ENCODE data around the gene ZFHX2.
A peak's percentile ranks its signal among the peaks of the same experiment; 100 is the strongest.

ZFHX2 gene

DNA sequence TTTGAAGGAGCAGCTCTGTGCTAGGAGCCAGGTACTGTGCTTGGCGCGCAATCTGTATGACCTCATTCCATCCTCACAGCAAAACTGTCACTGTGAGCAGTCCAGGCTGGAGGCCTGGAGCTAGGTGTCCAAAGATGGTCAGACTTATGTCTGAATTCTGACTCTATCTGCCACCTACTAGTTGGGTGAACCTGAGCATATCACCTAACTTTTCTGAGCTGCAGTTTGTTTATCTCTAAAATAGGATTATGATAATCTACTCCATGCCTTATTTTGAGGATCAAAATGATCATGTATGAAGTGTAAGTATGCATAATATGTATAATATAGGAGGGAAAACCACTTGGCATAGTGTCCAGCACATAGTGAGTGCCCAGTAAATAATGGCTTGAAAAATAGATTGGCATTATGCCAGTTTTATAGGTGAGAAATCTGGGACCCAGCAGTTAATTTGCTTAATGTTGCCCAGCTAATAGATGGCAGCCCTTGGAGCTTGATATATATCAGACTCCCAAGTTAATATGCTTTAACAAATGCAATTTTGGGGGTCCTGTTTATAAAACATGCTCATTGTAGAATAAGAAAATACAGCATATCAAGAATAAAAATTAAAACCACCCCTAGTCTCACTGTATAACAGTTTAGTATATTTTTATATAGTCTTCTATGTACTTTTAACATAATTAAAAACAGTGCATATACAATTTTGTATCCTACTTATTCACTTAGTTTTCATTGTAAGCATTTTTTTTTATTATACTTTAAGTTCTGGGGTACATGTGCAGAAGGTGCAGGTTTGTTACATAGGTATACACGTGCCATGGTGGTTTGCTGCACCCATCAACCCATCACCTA lies 31.6 kb upstream of the ZFHX2 start:
- Histone ChIP-seq H3K27me3 (ENCODE audit: control insufficient read depth in 1 of 2, insufficient read depth in 2 of 2, low read length in 2 of 2) (peaks cover 7 to 9% of the 10 kb centered on the region in 2 donors), H3K36me3 (ENCODE audit: control insufficient read depth in 1 of 2, insufficient read depth in 2 of 2, low read length in 2 of 2) (no peaks in the 10 kb centered on the region), H3K4me3 (ENCODE audit: low read depth in 1 of 2, low read length in 2 of 2) (no peak overlapping the region), H3K9ac (ENCODE audit: low read depth in 1 of 2, low read length in 2 of 2) (no peak overlapping the region), H3K9me3 (ENCODE audit: control insufficient read depth in 1 of 2, low read length in 2 of 2) (no peaks in the 10 kb centered on the region), H3K27ac (ENCODE audit: low read depth, low read length) (no peak overlapping the region), H3K4me1 (ENCODE audit: control insufficient read depth in 1 of 2, insufficient read depth in 2 of 2, low read length in 2 of 2) (no peaks in the 10 kb centered on the region)

DNA sequence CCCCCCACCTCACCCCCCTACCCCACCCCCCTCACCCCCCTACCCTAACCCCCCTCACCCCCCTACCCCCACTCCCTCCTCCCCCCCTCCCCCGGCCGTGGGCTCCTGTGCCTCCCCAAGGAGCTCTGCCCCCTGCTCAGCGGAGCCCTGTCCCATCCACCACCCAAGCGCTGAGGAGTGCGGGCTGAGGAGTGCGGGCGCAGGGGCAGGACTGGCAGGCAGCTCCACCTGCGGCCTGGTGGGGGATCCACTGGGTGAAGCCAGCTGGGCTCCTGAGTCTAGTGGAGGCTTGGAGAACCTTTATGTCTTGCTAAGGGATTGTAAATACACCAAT lies 29.4 kb upstream of the ZFHX2 start:
- Histone ChIP-seq H3K9ac (ENCODE audit: low read depth in 1 of 2, low read length in 2 of 2) (no peak overlapping the region), H3K27ac (ENCODE audit: low read depth, low read length) (no peak overlapping the region), H3K36me3 (ENCODE audit: control insufficient read depth in 1 of 2, insufficient read depth in 2 of 2, low read length in 2 of 2) (no peaks in the 10 kb centered on the region), H3K27me3 (ENCODE audit: control insufficient read depth in 1 of 2, insufficient read depth in 2 of 2, low read length in 2 of 2) (peaks cover 22 to 24% of the 10 kb centered on the region in 2 donors), H3K4me1 (ENCODE audit: control insufficient read depth in 1 of 2, insufficient read depth in 2 of 2, low read length in 2 of 2) (peaks cover 6 to 10% of the 10 kb centered on the region in 2 donors), H3K9me3 (ENCODE audit: control insufficient read depth in 1 of 2, low read length in 2 of 2) (no peaks in the 10 kb centered on the region), H3K4me3 (ENCODE audit: low read depth in 1 of 2, low read length in 2 of 2) (no peak overlapping the region)

DNA sequence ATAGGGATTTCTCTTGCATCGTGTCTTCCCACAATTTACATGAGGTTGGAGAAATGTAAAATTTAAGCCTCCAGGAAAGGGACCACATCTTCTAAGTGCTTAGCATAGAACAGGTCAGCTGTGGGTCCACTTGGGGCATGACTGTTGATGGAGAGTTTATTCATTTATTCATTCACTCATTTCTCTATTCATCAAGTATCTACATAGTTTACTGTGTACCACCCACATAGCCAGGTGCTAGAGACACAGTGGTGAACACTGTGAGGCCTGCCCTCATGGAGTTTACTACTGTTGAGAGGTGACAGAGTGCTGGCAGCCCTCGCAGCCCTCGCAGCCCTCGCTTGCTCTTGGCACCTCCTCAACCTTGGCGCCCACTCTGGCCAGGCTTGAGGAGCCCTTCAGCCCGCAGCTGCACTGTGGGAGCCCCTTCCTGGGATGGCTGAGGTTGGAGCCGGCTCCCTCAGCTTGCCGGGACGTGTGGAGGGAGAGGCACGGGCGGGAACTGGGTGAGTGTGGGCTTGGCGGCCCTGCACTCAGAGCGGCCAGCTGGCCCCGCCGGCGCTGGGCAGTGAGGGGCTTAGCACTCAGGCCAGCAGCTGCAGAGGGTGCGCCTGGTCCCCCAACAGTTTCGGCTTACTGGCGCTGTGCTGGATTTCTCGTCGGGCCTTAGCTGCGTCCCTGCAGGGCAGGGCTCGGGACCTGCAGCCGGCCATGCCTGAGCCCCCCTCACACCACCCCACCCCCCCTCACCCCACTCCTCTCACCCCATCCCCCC lies 28.8 kb upstream of the ZFHX2 start:
- Histone ChIP-seq H3K4me1 (ENCODE audit: control insufficient read depth in 1 of 2, insufficient read depth in 2 of 2, low read length in 2 of 2) (peaks cover 6 to 10% of the 10 kb centered on the region in 2 donors), H3K4me3 (ENCODE audit: low read depth in 1 of 2, low read length in 2 of 2) (no peak overlapping the region), H3K9ac (ENCODE audit: low read depth in 1 of 2, low read length in 2 of 2) (no peak overlapping the region), H3K36me3 (ENCODE audit: control insufficient read depth in 1 of 2, insufficient read depth in 2 of 2, low read length in 2 of 2) (no peaks in the 10 kb centered on the region), H3K27ac (ENCODE audit: low read depth, low read length) (no peak overlapping the region), H3K9me3 (ENCODE audit: control insufficient read depth in 1 of 2, low read length in 2 of 2) (no peaks in the 10 kb centered on the region), H3K27me3 (ENCODE audit: control insufficient read depth in 1 of 2, insufficient read depth in 2 of 2, low read length in 2 of 2) (peaks cover 27 to 29% of the 10 kb centered on the region in 2 donors)

DNA sequence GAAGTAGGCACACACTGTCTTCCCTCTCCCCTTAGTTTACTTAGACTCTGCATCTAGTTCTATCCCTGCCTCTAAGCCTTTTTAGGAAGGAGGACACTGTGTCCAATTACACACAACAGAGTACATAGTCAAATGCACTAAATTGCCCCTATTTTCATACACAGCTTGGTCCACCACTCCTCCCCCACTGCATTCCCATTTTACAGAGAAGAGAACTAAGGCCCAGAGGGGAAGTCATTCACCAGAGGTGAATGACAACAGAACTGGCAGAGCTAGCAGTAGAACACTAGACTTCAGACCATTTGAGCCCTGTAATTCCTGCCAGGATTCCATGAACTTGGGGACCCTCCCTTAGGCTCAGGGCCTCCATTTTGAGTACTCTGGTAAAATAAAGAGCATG lies 28.2 kb upstream of the ZFHX2 start:
- Histone ChIP-seq H3K27me3 (ENCODE audit: control insufficient read depth in 1 of 2, insufficient read depth in 2 of 2, low read length in 2 of 2) (peaks cover 30 to 34% of the 10 kb centered on the region in 2 donors), H3K9me3 (ENCODE audit: control insufficient read depth in 1 of 2, low read length in 2 of 2) (no peaks in the 10 kb centered on the region), H3K27ac (ENCODE audit: low read depth, low read length) (no peak overlapping the region), H3K4me1 (ENCODE audit: control insufficient read depth in 1 of 2, insufficient read depth in 2 of 2, low read length in 2 of 2) (peaks cover 6 to 10% of the 10 kb centered on the region in 2 donors), H3K4me3 (ENCODE audit: low read depth in 1 of 2, low read length in 2 of 2) (no peak overlapping the region), H3K36me3 (ENCODE audit: control insufficient read depth in 1 of 2, insufficient read depth in 2 of 2, low read length in 2 of 2) (no peaks in the 10 kb centered on the region), H3K9ac (ENCODE audit: low read depth in 1 of 2, low read length in 2 of 2) (no peak overlapping the region)

DNA sequence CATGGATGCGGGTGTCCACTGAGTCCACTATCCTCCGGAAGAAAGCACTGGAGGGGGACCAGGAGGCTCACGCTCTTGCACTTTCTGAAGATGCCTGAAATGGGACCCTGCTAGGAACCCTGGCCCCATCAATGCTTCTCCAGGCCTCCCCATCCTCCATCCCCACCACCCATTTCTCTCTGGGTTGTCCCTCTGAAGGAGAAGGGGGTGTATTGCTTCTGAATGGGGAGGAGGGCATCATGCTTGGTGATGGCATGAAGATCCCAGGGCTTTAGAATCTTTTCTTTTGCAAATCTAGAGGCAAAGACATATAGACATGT lies 27.7 kb upstream of the ZFHX2 start:
- Histone ChIP-seq H3K4me1 (ENCODE audit: control insufficient read depth in 1 of 2, insufficient read depth in 2 of 2, low read length in 2 of 2) (peaks cover 6 to 10% of the 10 kb centered on the region in 2 donors), H3K9ac (ENCODE audit: low read depth in 1 of 2, low read length in 2 of 2) (no peak overlapping the region), H3K27me3 (ENCODE audit: control insufficient read depth in 1 of 2, insufficient read depth in 2 of 2, low read length in 2 of 2) (peaks cover 30 to 34% of the 10 kb centered on the region in 2 donors), H3K4me3 (ENCODE audit: low read depth in 1 of 2, low read length in 2 of 2) (no peak overlapping the region), H3K27ac (ENCODE audit: low read depth, low read length) (no peak overlapping the region), H3K9me3 (ENCODE audit: control insufficient read depth in 1 of 2, low read length in 2 of 2) (no peaks in the 10 kb centered on the region), H3K36me3 (ENCODE audit: control insufficient read depth in 1 of 2, insufficient read depth in 2 of 2, low read length in 2 of 2) (no peaks in the 10 kb centered on the region)

DNA sequence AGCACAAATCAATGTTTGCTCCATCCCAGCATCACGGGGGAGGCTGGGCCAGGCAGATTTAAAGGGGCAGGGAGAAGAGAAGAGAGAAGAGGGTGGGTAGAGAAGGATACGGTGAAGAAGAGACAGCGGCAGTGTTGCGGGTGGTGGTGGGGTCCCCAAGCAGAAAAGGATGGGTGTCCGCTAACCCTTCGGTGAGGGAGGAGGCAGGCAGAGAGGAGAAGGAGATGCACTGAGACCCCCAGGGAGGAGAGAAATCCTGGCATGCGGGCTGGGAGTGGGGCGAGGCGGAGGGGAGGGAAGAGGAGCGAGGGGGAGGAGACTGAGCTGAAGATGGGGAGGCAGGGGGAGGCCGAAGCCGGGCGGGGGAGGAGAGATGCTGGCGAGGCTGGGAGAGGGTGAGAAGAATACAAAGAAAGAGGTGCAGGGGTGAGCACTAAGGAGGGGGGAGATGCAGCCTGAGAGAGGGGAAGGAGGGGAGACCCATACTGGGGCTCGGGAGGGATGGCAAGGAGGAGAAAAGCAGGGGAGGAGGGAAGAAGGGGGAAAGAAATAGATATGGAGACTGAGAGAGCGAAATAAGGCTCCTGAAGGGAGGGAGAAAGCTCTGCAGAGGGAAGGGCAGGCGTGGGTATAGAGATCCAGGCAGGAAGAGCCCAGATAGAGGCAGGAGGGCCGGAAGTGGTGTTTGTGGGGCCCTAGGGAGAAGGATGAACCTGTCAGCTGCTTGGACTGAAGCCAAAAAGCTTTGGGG lies 27.2 kb upstream of the ZFHX2 start, which contains the start of gene JPH4:
JPH4 (minus strand) TSS at position 231 of the 751 bp plus-strand sequence. CDS start 1,337 bp downstream, outside the sequence.
- Histone ChIP-seq H3K9ac (ENCODE audit: low read depth in 1 of 2, low read length in 2 of 2) (no peak within 1 kb of the TSS), H3K27ac (ENCODE audit: low read depth, low read length) (no peak within 1 kb of the TSS), H3K9me3 (ENCODE audit: control insufficient read depth in 1 of 2, low read length in 2 of 2) (no peaks in the 10 kb centered on the region), H3K27me3 (ENCODE audit: control insufficient read depth in 1 of 2, insufficient read depth in 2 of 2, low read length in 2 of 2) (peaks cover 30 to 34% of the 10 kb centered on the region in 2 donors), H3K4me1 (ENCODE audit: control insufficient read depth in 1 of 2, insufficient read depth in 2 of 2, low read length in 2 of 2) (peaks cover 6 to 10% of the 10 kb centered on the region in 2 donors), H3K4me3 (ENCODE audit: low read depth in 1 of 2, low read length in 2 of 2) (no peak within 1 kb of the TSS), H3K36me3 (ENCODE audit: control insufficient read depth in 1 of 2, insufficient read depth in 2 of 2, low read length in 2 of 2) (no peaks in the 10 kb centered on the region)

DNA sequence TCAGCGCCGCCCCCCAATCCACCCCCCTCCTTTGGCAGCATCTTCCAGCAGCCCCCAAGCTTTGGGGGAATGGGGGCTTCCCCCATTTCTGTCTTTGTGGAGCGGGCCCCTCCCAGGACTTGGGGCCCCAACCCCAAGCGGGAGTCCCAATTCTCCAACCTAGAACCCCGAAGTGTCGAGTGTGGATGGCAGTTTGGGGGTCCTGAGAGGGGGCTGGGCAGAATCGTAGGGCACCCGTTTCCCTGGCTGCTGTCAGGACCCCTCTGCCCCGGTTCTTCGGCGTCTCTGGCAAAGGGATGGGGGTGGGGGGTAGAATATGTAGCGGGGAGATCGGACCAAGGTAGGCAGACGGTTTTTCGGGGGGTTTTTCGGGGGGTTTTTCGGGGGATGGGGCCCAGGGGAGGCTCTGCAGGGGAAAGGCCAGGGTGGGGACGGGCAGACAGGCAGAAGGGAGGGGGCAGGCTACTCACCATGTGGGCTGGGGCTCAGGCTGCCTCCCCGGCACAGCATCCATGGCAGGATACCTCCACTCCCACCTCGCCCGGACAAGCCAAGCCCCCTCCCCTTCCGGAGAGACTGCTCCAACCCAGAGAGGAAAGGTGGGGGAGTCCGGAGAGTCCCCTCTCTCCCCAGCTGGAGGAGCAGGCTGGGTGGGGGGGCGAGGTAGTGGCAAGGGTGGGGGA lies 26.3 kb upstream of the ZFHX2 start:
- Histone ChIP-seq H3K27ac (ENCODE audit: low read depth, low read length) (no peak overlapping the region), H3K9ac (ENCODE audit: low read depth in 1 of 2, low read length in 2 of 2) (no peak overlapping the region), H3K36me3 (ENCODE audit: control insufficient read depth in 1 of 2, insufficient read depth in 2 of 2, low read length in 2 of 2) (no peaks in the 10 kb centered on the region), H3K27me3 (ENCODE audit: control insufficient read depth in 1 of 2, insufficient read depth in 2 of 2, low read length in 2 of 2) (peaks cover 34% of the 10 kb centered on the region in 2 donors), H3K4me1 (ENCODE audit: control insufficient read depth in 1 of 2, insufficient read depth in 2 of 2, low read length in 2 of 2) (peaks cover 6 to 10% of the 10 kb centered on the region in 2 donors), H3K4me3 (ENCODE audit: low read depth in 1 of 2, low read length in 2 of 2) (no peak overlapping the region), H3K9me3 (ENCODE audit: control insufficient read depth in 1 of 2, low read length in 2 of 2) (no peaks in the 10 kb centered on the region)

DNA sequence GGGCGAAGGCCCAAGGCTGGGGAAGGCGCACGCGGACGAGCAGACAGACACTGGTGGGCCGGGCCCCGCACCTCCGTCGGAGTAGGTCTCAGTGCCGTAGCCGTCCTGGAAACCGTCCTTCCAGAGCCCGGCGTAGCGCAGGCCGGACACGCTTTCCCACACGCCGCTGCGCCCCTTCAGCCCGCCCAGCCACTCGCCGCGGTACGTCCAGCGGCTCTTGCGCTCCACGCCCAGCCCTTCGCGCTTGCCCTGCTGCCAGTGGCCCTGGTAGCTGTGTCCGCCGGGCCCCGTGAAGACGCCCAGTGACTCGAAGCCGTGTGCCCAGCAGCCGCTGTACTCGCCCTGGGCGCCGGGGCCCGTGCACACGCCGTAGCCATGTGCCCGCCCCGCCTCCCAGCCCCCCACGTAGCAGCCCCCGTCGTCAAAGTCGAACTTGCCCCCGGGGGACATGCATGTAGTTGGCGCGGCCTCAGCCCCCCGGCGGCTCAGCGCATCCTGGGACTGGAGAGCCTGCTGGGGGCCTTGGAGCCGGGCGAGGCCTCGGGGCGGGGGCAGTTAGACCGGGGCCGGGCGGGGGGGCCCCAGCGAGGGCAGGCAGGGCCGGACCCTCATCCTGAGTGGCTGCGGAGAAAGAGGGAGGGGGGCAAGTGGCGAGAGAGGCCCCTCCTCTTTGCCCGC lies 25.6 kb upstream of the ZFHX2 start:
- no peak overlapping the region for H3K9ac ChIP-seq (ENCODE audit: low read depth in 1 of 2, low read length in 2 of 2)
- H3K36me3 ChIP-seq (ENCODE audit: control insufficient read depth in 1 of 2, insufficient read depth in 2 of 2, low read length in 2 of 2) = no peaks in the 10 kb centered on the region
- no peak overlapping the region for H3K27ac ChIP-seq (ENCODE audit: low read depth, low read length)
- H3K4me1 ChIP-seq (ENCODE audit: control insufficient read depth in 1 of 2, insufficient read depth in 2 of 2, low read length in 2 of 2) = peaks cover 6 to 10% of the 10 kb centered on the region in 2 donors
- no peaks in the 10 kb centered on the region for H3K9me3 ChIP-seq (ENCODE audit: control insufficient read depth in 1 of 2, low read length in 2 of 2)
- peak overlapping the region in 1 of 2 donors; percentile 40 for H3K4me3 ChIP-seq (ENCODE audit: low read depth in 1 of 2, low read length in 2 of 2)
- peaks cover 34% of the 10 kb centered on the region in 2 donors for H3K27me3 ChIP-seq (ENCODE audit: control insufficient read depth in 1 of 2, insufficient read depth in 2 of 2, low read length in 2 of 2)

DNA sequence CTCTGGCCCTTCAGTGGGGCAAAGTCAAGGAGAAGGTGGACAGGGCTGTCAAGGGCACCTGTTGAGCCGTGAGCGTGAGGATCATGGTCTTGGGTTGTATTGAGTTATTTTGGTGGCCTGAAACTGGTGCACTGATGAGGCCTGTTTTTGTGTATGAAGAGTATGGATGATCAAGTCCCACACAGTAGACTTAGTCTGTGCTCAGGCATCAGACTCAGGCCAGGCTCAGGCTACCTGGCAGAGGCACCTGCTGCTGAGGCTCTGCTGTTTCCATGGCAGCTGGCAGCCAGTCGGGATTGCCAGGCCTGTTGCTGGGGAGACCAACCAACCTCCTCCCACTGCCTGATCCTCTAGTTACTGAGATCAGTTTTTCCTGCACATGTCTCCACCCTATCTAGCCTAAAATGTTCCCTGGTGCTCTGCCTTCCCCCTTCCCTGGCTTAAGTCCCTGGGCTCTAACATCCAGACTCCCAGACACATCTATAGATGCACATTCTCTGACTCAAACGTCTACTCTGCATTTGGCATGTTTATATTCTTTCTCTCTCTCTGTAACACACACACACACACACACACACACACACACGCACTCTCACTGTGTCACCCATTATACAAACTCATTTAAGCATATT lies 21.9 kb upstream of the ZFHX2 start:
- Histone ChIP-seq H3K36me3 (ENCODE audit: control insufficient read depth in 1 of 2, insufficient read depth in 2 of 2, low read length in 2 of 2) (no peaks in the 10 kb centered on the region), H3K4me3 (ENCODE audit: low read depth in 1 of 2, low read length in 2 of 2) (no peak overlapping the region), H3K9ac (ENCODE audit: low read depth in 1 of 2, low read length in 2 of 2) (no peak overlapping the region), H3K9me3 (ENCODE audit: control insufficient read depth in 1 of 2, low read length in 2 of 2) (no peaks in the 10 kb centered on the region), H3K27me3 (ENCODE audit: control insufficient read depth in 1 of 2, insufficient read depth in 2 of 2, low read length in 2 of 2) (peaks cover 31% of the 10 kb centered on the region in 2 donors), H3K4me1 (ENCODE audit: control insufficient read depth in 1 of 2, insufficient read depth in 2 of 2, low read length in 2 of 2) (peaks cover 9 to 11% of the 10 kb centered on the region in 2 donors), H3K27ac (ENCODE audit: low read depth, low read length) (no peak overlapping the region)
